H1 (cell line): ENCODE data around the gene CBY1. TPM values are rescaled to one million over a fixed set of nuclear protein-coding genes. Genes with fewer than 3 reads are reported as not detected.

Experiments used
- CTCF ChIA-PET: fragments of 300-600 bp; sonication (Branson Sonifier 250); formaldehyde crosslinking; loops from one replicate; lab custom pipeline; 2021; ENCODE audit not compliant: partially characterized antibody; lab: Charles Lee
- POLR2A ChIA-PET: fragments of 300-600 bp; sonication (Branson Sonifier 250); formaldehyde crosslinking; loops from one replicate; lab custom pipeline; 2021; ENCODE audit warnings: inconsistent platforms; ENCODE audit not compliant: partially characterized antibody; lab: Charles Lee
- DNase-seq, 2 experiments: peaks; one replicate each; pipeline versions ENCODE4 v3.0.0 to v3.0.0-alpha.2; 2010 to 2022; ENCODE audit warnings: low spot score in 2 of 2, low read depth in 1 of 2, mixed read lengths in 1 of 2
- FAIRE-seq: peaks from 2 replicates; lab custom pipeline; 2011; peaks lifted over from hg19 to GRCh38; lab: Jason Lieb, UNC
- H2AFZ ChIP-seq: 2 replicates; pipeline ENCODE4 v1.8.1; 2012; ENCODE audit warnings: low read length, inconsistent platforms
- H2AK5ac ChIP-seq: 2 replicates; pipeline ENCODE4 v1.6.1; 2013; ENCODE audit warnings: low read depth, low read length
- H2BK120ac ChIP-seq: replicated peaks from 2 replicates; pipeline ENCODE3; 2013; ENCODE audit warnings: low read depth, low read length, inconsistent platforms
- H2BK12ac ChIP-seq: 2 replicates; pipeline ENCODE4 v1.6.1; 2013; ENCODE audit warnings: low read depth, low read length
- H2BK15ac ChIP-seq: 2 replicates; pipeline ENCODE4 v1.6.1; 2013; ENCODE audit warnings: low read length
- H2BK20ac ChIP-seq: 2 replicates; pipeline ENCODE4 v1.6.1; 2013; ENCODE audit warnings: low read length
- H2BK5ac ChIP-seq: 2 replicates; pipeline ENCODE4 v1.6.1; 2013; ENCODE audit warnings: low read depth, low read length
- H3K14ac ChIP-seq: 2 replicates; pipeline ENCODE4 v1.6.1; 2013; ENCODE audit warnings: inconsistent platforms; ENCODE audit not compliant: insufficient read length
- H3K18ac ChIP-seq: 2 replicates; pipeline ENCODE4 v1.6.1; 2013; ENCODE audit warnings: low read length; ENCODE audit errors: extremely low read depth
- H3K23ac ChIP-seq: 2 replicates; pipeline ENCODE4 v1.6.1; 2013; ENCODE audit warnings: inconsistent platforms; ENCODE audit not compliant: insufficient read length
- H3K23me2 ChIP-seq: 2 replicates; pipeline ENCODE4 v1.6.1; 2013; ENCODE audit warnings: low read depth, low read length
- H3K27ac ChIP-seq: 2 replicates; pipeline ENCODE4 v1.6.1; 2011; ENCODE audit warnings: low read depth, low read length, inconsistent platforms
- H3K27me3 ChIP-seq, 4 experiments: replicated peaks in 1 of 4; 1 replicate in 1 of 4; 2 replicates in 3 of 4; pipeline versions ENCODE4 v1.6.1 to v1.8.1; 2011 to 2013; ENCODE audit warnings: low read length in 3 of 4, mild to moderate bottlenecking in 3 of 4, inconsistent platforms in 2 of 4, mixed read lengths in 2 of 4, moderate library complexity in 1 of 4; ENCODE audit not compliant: control insufficient read depth in 3 of 4, insufficient read depth in 3 of 4; ENCODE audit errors: extremely low read depth in 1 of 4
- H3K36me3 ChIP-seq, 4 experiments: 2 replicates each; pipeline versions ENCODE4 v1.6.1 to v1.8.1; 2011 to 2013; ENCODE audit warnings: mild to moderate bottlenecking in 4 of 4, low read length in 3 of 4, moderate library complexity in 2 of 4, control low read depth in 1 of 4, inconsistent platforms in 1 of 4; ENCODE audit not compliant: insufficient read depth in 4 of 4, control insufficient read depth in 2 of 4
- H3K4ac ChIP-seq: replicated peaks from 2 replicates; pipeline ENCODE3; 2013; ENCODE audit warnings: low read length, low read depth, mixed read lengths, inconsistent platforms; ENCODE audit not compliant: insufficient read length
- H3K4me1 ChIP-seq, 4 experiments: replicated peaks in 1 of 4; 1 replicate in 1 of 4; 2 replicates in 3 of 4; pipeline versions ENCODE4 v1.6.1 to v1.8.1; 2011 to 2013; ENCODE audit warnings: low read length in 3 of 4, inconsistent platforms in 2 of 4, mixed read lengths in 1 of 4; ENCODE audit not compliant: insufficient read depth in 4 of 4, control insufficient read depth in 3 of 4
- H3K4me2 ChIP-seq, 2 experiments: 2 replicates each; pipeline versions ENCODE4 v1.6.1 to v1.8.1; 2011 to 2013; ENCODE audit warnings: low read depth in 2 of 2, low read length in 2 of 2, control low read depth in 1 of 2, inconsistent platforms in 1 of 2, mild to moderate bottlenecking in 1 of 2; ENCODE audit not compliant: insufficient read depth in 1 of 2
- H3K4me3 ChIP-seq, 4 experiments: fragments of 200-600, 300-600 bp in 1 of 4; sonication (generic), shearing (Covaris generic), sonication (Bioruptor Twin) in 1 of 4; 2 replicates each; pipeline versions ENCODE4 v1.5.1 to v1.8.1; 2011 to 2016; ENCODE audit warnings: low read length in 4 of 4, low read depth in 3 of 4, control low read depth in 2 of 4, inconsistent platforms in 2 of 4, mild to moderate bottlenecking in 2 of 4, mixed read lengths in 1 of 4, moderate library complexity in 1 of 4; ENCODE audit not compliant: insufficient read depth in 2 of 4; ENCODE audit errors: extremely low read depth in 1 of 4
- H3K56ac ChIP-seq: replicated peaks from 2 replicates; pipeline ENCODE3; 2013; ENCODE audit warnings: low read depth, mild to moderate bottlenecking, mixed read lengths, low read length, inconsistent platforms; ENCODE audit not compliant: insufficient read length
- H3K79me1 ChIP-seq: 2 replicates; pipeline ENCODE4 v1.6.1; 2013; ENCODE audit warnings: low read depth, low read length, control low read depth
- H3K79me2 ChIP-seq, 2 experiments: 2 replicates each; pipeline versions ENCODE4 v1.6.1 to v1.8.1; 2012 to 2013; ENCODE audit warnings: low read length in 2 of 2, mild to moderate bottlenecking in 2 of 2, inconsistent platforms in 1 of 2; ENCODE audit not compliant: insufficient read depth in 2 of 2, control insufficient read depth in 1 of 2
- H3K9ac ChIP-seq, 4 experiments: replicated peaks in 1 of 4; 1 replicate in 1 of 4; 2 replicates in 3 of 4; pipeline versions ENCODE4 v1.6.1 to v1.8.1; 2011 to 2013; ENCODE audit warnings: low read depth in 3 of 4, low read length in 3 of 4, control low read depth in 2 of 4, mild to moderate bottlenecking in 2 of 4, moderate library complexity in 2 of 4, inconsistent platforms in 1 of 4; ENCODE audit errors: extremely low read depth in 1 of 4
- H3K9me3 ChIP-seq, 2 experiments: 2 replicates each; pipeline versions ENCODE4 v1.6.1 to v1.8.1; 2012 to 2013; ENCODE audit warnings: mild to moderate bottlenecking in 2 of 2, moderate library complexity in 2 of 2, control low read depth in 1 of 2, inconsistent platforms in 1 of 2, low read depth in 1 of 2, low read length in 1 of 2, mixed read lengths in 1 of 2; ENCODE audit not compliant: insufficient read depth in 2 of 2
- H4K20me1 ChIP-seq, 2 experiments: replicated peaks in 1 of 2; 2 replicates each; pipeline versions ENCODE3 to v1.8.1; 2011 to 2013; ENCODE audit warnings: inconsistent platforms in 2 of 2, low read length in 2 of 2, mild to moderate bottlenecking in 1 of 2; ENCODE audit not compliant: insufficient read depth in 2 of 2, control insufficient read depth in 1 of 2
- H4K5ac ChIP-seq: 2 replicates; pipeline ENCODE4 v1.6.1; 2013; ENCODE audit warnings: low read length, low read depth, mixed read lengths, inconsistent platforms; ENCODE audit not compliant: insufficient read length
- H4K8ac ChIP-seq: 2 replicates; pipeline ENCODE4 v1.8.0; 2013; ENCODE audit warnings: mild to moderate bottlenecking, moderate library complexity, low read length, inconsistent platforms; ENCODE audit not compliant: insufficient read depth; ENCODE audit errors: extremely low read depth
- H4K91ac ChIP-seq: replicated peaks from 2 replicates; pipeline ENCODE3; 2013; ENCODE audit warnings: low read length, mixed read lengths, inconsistent platforms; ENCODE audit not compliant: insufficient read length
- ATF3 ChIP-seq: IDR thresholded peaks from 2 replicates; pipeline ENCODE4 v1.6.1; 2011; ENCODE audit warnings: low read depth, mild to moderate bottlenecking, low read length; ENCODE audit not compliant: insufficient read depth
- CBX5 ChIP-seq: fragments of 300-800, 300-1000 bp; sonication (generic); IDR thresholded peaks from 2 replicates; pipeline ENCODE4 v1.7.1; 2016; ENCODE audit warnings: antibody characterized with exemption, low read length, low read depth
- CREB1 ChIP-seq: IDR thresholded peaks from 2 replicates; pipeline ENCODE4 v1.6.1; 2012; ENCODE audit warnings: inconsistent platforms
- CTCF ChIP-seq, 3 experiments: IDR thresholded peaks; 1 replicate in 2 of 3; 2 replicates in 1 of 3; pipeline versions ENCODE4 v1.5.1 to v1.6.1; 2011; ENCODE audit warnings: low read length in 3 of 3, mild to moderate bottlenecking in 3 of 3, inconsistent platforms in 2 of 3, low read depth in 1 of 3, moderate library complexity in 1 of 3; ENCODE audit not compliant: insufficient read depth in 1 of 3; ENCODE audit errors: control extremely low read depth in 1 of 3
- HDAC2 ChIP-seq, 2 experiments: fragments of 300-600 bp in 1 of 2; sonication (generic) in 1 of 2; IDR thresholded peaks; 2 replicates each; pipeline ENCODE4 v1.6.1; 2011 to 2012; ENCODE audit warnings: low read depth in 2 of 2, low read length in 2 of 2, mild to moderate bottlenecking in 2 of 2, moderate library complexity in 2 of 2, borderline replicate concordance in 1 of 2, inconsistent platforms in 1 of 2
- JUN ChIP-seq: IDR thresholded peaks from 2 replicates; pipeline ENCODE4 v1.6.1; 2011; ENCODE audit warnings: low read depth, mild to moderate bottlenecking, improper control_type of control experiment, low read length
- JUND ChIP-seq: IDR thresholded peaks from 2 replicates; pipeline ENCODE4 v1.6.1; 2011; ENCODE audit warnings: mild to moderate bottlenecking, improper control_type of control experiment, low read length
- MAX ChIP-seq: IDR thresholded peaks from 2 replicates; pipeline ENCODE4 v1.6.1; 2012; ENCODE audit warnings: inconsistent platforms
- NANOG ChIP-seq: IDR thresholded peaks from 2 replicates; pipeline ENCODE4 v1.6.1; 2011; ENCODE audit warnings: low read length, low read depth, mild to moderate bottlenecking, inconsistent platforms; ENCODE audit not compliant: insufficient read depth, poor library complexity, severe bottlenecking
- SP4 ChIP-seq: IDR thresholded peaks from 2 replicates; pipeline ENCODE4 v1.6.1; 2012; ENCODE audit warnings: low read length, inconsistent platforms
- SUZ12 ChIP-seq: fragments of 200-600 bp; sonication (generic); IDR thresholded peaks from 2 replicates; pipeline ENCODE4 v1.6.1; 2012; ENCODE audit warnings: mild to moderate bottlenecking, inconsistent platforms, low read length, moderate library complexity, mixed read lengths
- WGBS, 2 experiments: shearing (Covaris generic) in 1 of 2; methylation state at CpG; one replicate each; pipeline versions ENCODE4 v1.1.6 to v1.1.7; 2013 to 2015; ENCODE audit warnings: low lambda C conversion rate in 2 of 2, mixed read lengths in 2 of 2, inconsistent platforms in 1 of 2, low coverage in 1 of 2, missing lambda C conversion rate in 1 of 2; ENCODE audit not compliant: insufficient replicate concordance in 2 of 2, insufficient coverage in 1 of 2, insufficient read length in 1 of 2; ENCODE audit errors: extremely low coverage in 1 of 2, missing lambda C conversion rate in 1 of 2; 5-methylcytosine and 5-hydroxymethylcytosine counted together
- polyA plus RNA-seq, 7 experiments: library from polyadenylated mRNA; depleted of rRNA in 3 of 7; stranded (reverse) in 5 of 7; unstranded in 2 of 7; fragments of >200 nt in 5 of 7; fragments of 200-250 nt in 2 of 7; gene quantifications; 1 replicate in 5 of 7; 2 replicates in 1 of 7; 4 replicates in 1 of 7; pipeline versions ENCODE4 v1.2.1 to v1.2.3, GENCODE V29; 2011 to 2013; ENCODE audit warnings: missing spikeins in 2 of 7, mixed read lengths in 2 of 7
- total RNA-seq: library from RNA; stranded (reverse); fragmentation: NEBNext Ultra II Directional; extraction: Animal tissue kit (Norgen Biotek cat#: 25700); gene quantifications from 2 replicates; pipeline ENCODE4 v1.2.1, GENCODE V29; 2021

CBY1 gene
- total and polyA plus RNA-seq, 2 of the 8 experiments (the other 6 are each of a cell fraction or from before 2014, with no cell fraction given): 23.2 to 30.2 TPM

- no peak overlapping the region for H3K14ac ChIP-seq
- POLR2A ChIA-PET: no interaction called here
- no peak for FAIRE-seq
- TF ChIP-seq JUN (no peak), MAX (no peak), ATF3 (no peak), CREB1 (no peak), HDAC2 (IDR thresholded peaks at IDR 0.05; ENCODE audit: borderline replicate concordance in 1 of 2, low read depth in 2 of 2, low read length in 2 of 2) (no peak), JUND (no peak), CBX5 (no peak), SP4 (no peak), SUZ12 (no peak), NANOG (no peak), CTCF (IDR thresholded peaks at IDR 0.05; ENCODE audit: control extremely low read depth in 1 of 3, insufficient read depth in 1 of 3, low read depth in 1 of 3, low read length in 3 of 3) (no peak)
Observed at GRCh38 chr22:38623351-38623750, 33.1 kb upstream of the CBY1 start.

More at GRCh38 chr22:38623351-38623750, 33.1 kb upstream of the CBY1 start:
- H3K27ac ChIP-seq: no peak overlapping the region
- H3K9me3 ChIP-seq: no peaks in the 10 kb centered on the region
- no peak overlapping the region for H3K4me2 ChIP-seq
- H3K56ac ChIP-seq: no peak overlapping the region
- H3K79me1 ChIP-seq: no peaks in the 10 kb centered on the region
- CTCF ChIA-PET: interaction anchor here (0.6 to 0.8 kb wide), 2 partner anchors 571 to 688 kb away, joined by 3 read pairs; no protein-coding TSS in a partner anchor
- H3K4me3 ChIP-seq: no peak overlapping the region
- H3K18ac ChIP-seq: no peak overlapping the region
- no peak overlapping the region for H4K8ac ChIP-seq
- no peak overlapping the region for H2BK5ac ChIP-seq
- no peak overlapping the region for H2BK15ac ChIP-seq
- H3K36me3 ChIP-seq: peaks cover 0 to 17% (median 4%) of the 10 kb centered on the region in 4 experiments; a peak in 3 of 8 replicates
- no peak for DNase-seq
- WGBS, 2 experiments: 92% methylated on average over 4 of the region's 4 CpGs; no CpG with 5 or more reads in 1 of the 2 experiments
- H4K20me1 ChIP-seq: no peaks in the 10 kb centered on the region
- no peak overlapping the region for H3K4ac ChIP-seq
- H2BK12ac ChIP-seq: no peak overlapping the region
- H4K5ac ChIP-seq: no peak overlapping the region
- no peak overlapping the region for H2BK120ac ChIP-seq
- H3K9ac ChIP-seq: no peak overlapping the region
- no peak overlapping the region for H2AK5ac ChIP-seq
- H3K4me1 ChIP-seq: no peaks in the 10 kb centered on the region
- no peaks in the 10 kb centered on the region for H3K79me2 ChIP-seq
- no peak overlapping the region for H4K91ac ChIP-seq
- H3K23ac ChIP-seq: no peak overlapping the region
- H3K23me2 ChIP-seq: no peaks in the 10 kb centered on the region
- no peaks in the 10 kb centered on the region for H3K27me3 ChIP-seq
- H2BK20ac ChIP-seq: no peak overlapping the region
- H2AFZ ChIP-seq: no peak overlapping the region
